Endothelial cell of umbilical vein (primary cell): Measurements from ENCODE around the gene TTC39A. TPM values are rescaled to one million over a fixed set of nuclear protein-coding genes. Genes with fewer than 3 reads are reported as not detected.

Experiments
- BruUV-seq: library from RNA; stranded (reverse); fragments of 400-500 nt; replicated peaks from 2 replicates; lab custom pipeline; 2021; lab: Mats Ljungman, UMichigan
- CTCF ChIA-PET: fragments of 300-600, 350-600 bp; sonication (Branson Sonifier 250); formaldehyde crosslinking; loops from one replicate; lab custom pipeline; 2021; ENCODE audit warnings: antibody characterized with exemption, inconsistent platforms; lab: Charles Lee
- POLR2A ChIA-PET: fragments of 300-600, 350-600 bp; sonication (Branson Sonifier 250); formaldehyde crosslinking; loops from one replicate; lab custom pipeline; 2021; ENCODE audit warnings: antibody characterized with exemption, inconsistent platforms; lab: Charles Lee
- DNase-seq: peaks from one replicate; pipeline ENCODE4 v3.0.0-alpha.2; 2011; ENCODE audit warnings: low read depth, low spot score
- FAIRE-seq: peaks from 2 replicates; lab custom pipeline; 2011; peaks lifted over from hg19 to GRCh38; lab: Jason Lieb, UNC
- H2AFZ ChIP-seq: 2 replicates; pipeline ENCODE4 v1.6.0; 2012; ENCODE audit warnings: low read depth, low read length, control low read depth, inconsistent platforms
- H3K27ac ChIP-seq: 2 replicates; pipeline ENCODE4 v1.5.1; 2011; ENCODE audit warnings: low read depth, mild to moderate bottlenecking, control low read depth, low read length, moderate library complexity; ENCODE audit not compliant: insufficient read depth
- H3K27me3 ChIP-seq, 2 experiments: 2 replicates each; pipeline versions ENCODE4 v1.6.0 to v1.6.1; 2011; ENCODE audit warnings: low read length in 2 of 2, mixed read lengths in 1 of 2; ENCODE audit not compliant: control insufficient read depth in 2 of 2, insufficient read depth in 2 of 2
- H3K36me3 ChIP-seq, 2 experiments: 2 replicates in 1 of 2; 3 replicates in 1 of 2; pipeline ENCODE4 v1.5.1; 2011; ENCODE audit warnings: low read length in 2 of 2, mild to moderate bottlenecking in 1 of 2, moderate library complexity in 1 of 2; ENCODE audit not compliant: control insufficient read depth in 2 of 2, insufficient read depth in 2 of 2; ENCODE audit errors: extremely low read depth in 1 of 2
- H3K4me1 ChIP-seq: 3 replicates; pipeline ENCODE4 v1.5.1; 2011; ENCODE audit warnings: mild to moderate bottlenecking, low read length; ENCODE audit not compliant: control insufficient read depth, insufficient read depth; ENCODE audit errors: extremely low read depth
- H3K4me2 ChIP-seq: 2 replicates; pipeline ENCODE4 v1.6.1; 2011; ENCODE audit warnings: low read length, control low read depth, mixed read lengths; ENCODE audit not compliant: insufficient read depth
- H3K4me3 ChIP-seq, 3 experiments: fragments of 200-600 bp in 1 of 3; sonication (generic), shearing (Covaris generic) in 1 of 3; replicated peaks in 1 of 3; 2 replicates each; pipeline ENCODE4 v1.5.1; 2011 to 2016; ENCODE audit warnings: control low read depth in 3 of 3, low read length in 3 of 3, mild to moderate bottlenecking in 2 of 3, inconsistent platforms in 1 of 3, low read depth in 1 of 3, moderate library complexity in 1 of 3; ENCODE audit not compliant: insufficient read depth in 1 of 3
- H3K79me2 ChIP-seq: 2 replicates; pipeline ENCODE4 v1.6.0; 2012; ENCODE audit warnings: low read length, inconsistent platforms; ENCODE audit not compliant: control insufficient read depth, insufficient read depth
- H3K9ac ChIP-seq: replicated peaks from 2 replicates; pipeline ENCODE3; 2011; ENCODE audit warnings: low read length, control low read depth; ENCODE audit not compliant: insufficient read depth; ENCODE audit errors: extremely low read depth
- H3K9me1 ChIP-seq: replicated peaks from 3 replicates; pipeline ENCODE4 v1.6.0; 2011; ENCODE audit warnings: mild to moderate bottlenecking, low read length; ENCODE audit not compliant: control insufficient read depth, insufficient read depth; ENCODE audit errors: extremely low read depth
- H3K9me3 ChIP-seq: replicated peaks from 2 replicates; pipeline ENCODE4 v1.5.1; 2012; ENCODE audit warnings: low read length, inconsistent platforms; ENCODE audit not compliant: control insufficient read depth, insufficient read depth
- H4K20me1 ChIP-seq: replicated peaks from 2 replicates; pipeline ENCODE3; 2011; ENCODE audit warnings: mild to moderate bottlenecking, low read length; ENCODE audit not compliant: control insufficient read depth, insufficient read depth; ENCODE audit errors: extremely low read depth
- CTCF ChIP-seq, 2 donors: IDR thresholded peaks; 1 replicate in 1 of 2; 2 replicates in 1 of 2; pipeline ENCODE4 v1.5.1; 2011; ENCODE audit warnings: low read length in 2 of 2, mild to moderate bottlenecking in 2 of 2, moderate library complexity in 2 of 2, control low read depth in 1 of 2, inconsistent platforms in 1 of 2, low read depth in 1 of 2; ENCODE audit not compliant: insufficient read depth in 1 of 2; ENCODE audit errors: extremely low read depth in 1 of 2
- EZH2 ChIP-seq: IDR thresholded peaks from 2 replicates; pipeline ENCODE4 v1.6.1; 2012; ENCODE audit warnings: borderline replicate concordance, low read depth, mild to moderate bottlenecking, moderate library complexity, low read length, inconsistent platforms; ENCODE audit not compliant: severe bottlenecking
- FOS ChIP-seq: IDR thresholded peaks from 2 replicates; pipeline ENCODE4 v1.6.1; 2011; ENCODE audit warnings: mild to moderate bottlenecking, low read length, moderate library complexity, borderline replicate concordance; ENCODE audit not compliant: insufficient read depth
- GATA2 ChIP-seq: IDR thresholded peaks from 2 replicates; pipeline ENCODE4 v1.7.0; 2011; ENCODE audit warnings: low read depth, mild to moderate bottlenecking, moderate library complexity, mixed read lengths, low read length; ENCODE audit not compliant: insufficient read length, insufficient read depth
- JUN ChIP-seq: IDR thresholded peaks from 2 replicates; pipeline ENCODE4 v1.6.1; 2011; ENCODE audit warnings: borderline replicate concordance, low read depth; ENCODE audit not compliant: insufficient read length, insufficient read depth
- MAX ChIP-seq: IDR thresholded peaks from 2 replicates; pipeline ENCODE4 v1.6.1; 2011; ENCODE audit not compliant: insufficient read depth, insufficient read length
- MYC ChIP-seq: IDR thresholded peaks from one replicate; pipeline ENCODE4 v1.6.1; 2011; ENCODE audit warnings: mild to moderate bottlenecking, low read depth, low read length
- POLR2A ChIP-seq: IDR thresholded peaks from 2 replicates; pipeline ENCODE4 v1.6.1; 2012; ENCODE audit warnings: low read depth, mild to moderate bottlenecking, control low read depth, low read length
- POLR2AphosphoS5 ChIP-seq: IDR thresholded peaks from 2 replicates; pipeline ENCODE4 v1.6.1; 2012; ENCODE audit warnings: low read depth, mild to moderate bottlenecking, control low read depth, low read length, moderate library complexity; ENCODE audit not compliant: insufficient read depth
- dilution Hi-C: fragments of 300-500 bp; cut with MboI; formaldehyde crosslinking; loops from one replicate; pipeline ENCODE4 v1.15.0; 2019; ENCODE audit warnings: low sequenced_read_pairs; ENCODE audit not compliant: extremely low pct_ligation_motif_present
- intact Hi-C: fragments of 100-400 bp; cut with micrococcal nuclease; formaldehyde crosslinking; loops from one replicate; pipeline ENCODE4 v1.10.0; 2022
- polyA plus RNA-seq, 4 experiments: library from polyadenylated mRNA; depleted of rRNA in 3 of 4; stranded (reverse) in 3 of 4; unstranded in 1 of 4; fragments of >200 nt; gene quantifications; 2 replicates each; pipeline versions ENCODE4 v1.2.1 to v1.2.3, GENCODE V29; 2011 to 2012; ENCODE audit warnings: missing spikeins in 1 of 4
- total RNA-seq: library from RNA; stranded (reverse); gene quantifications from 2 replicates; pipeline ENCODE4 v1.2.3, GENCODE V29; 2021

TTC39A gene
- total and polyA plus RNA-seq, 2 donors (not counting 3 experiments of a cell fraction or from before 2014, with no cell fraction given), result 1.1 to 1.7 TPM

- Histone ChIP-seq H3K4me3 (no peak overlapping the region), H3K9ac (no peak overlapping the region), H3K9me1 (no peaks in the 10 kb centered on the region), H2AFZ (no peak overlapping the region), H4K20me1 (peaks cover 3% of the 10 kb centered on the region), H3K4me1 (peaks cover 27% of the 10 kb centered on the region), H3K4me2 (no peak overlapping the region), H3K36me3 (no peaks in the 10 kb centered on the region), H3K27ac (no peak overlapping the region), H3K27me3 (no peaks in the 10 kb centered on the region), H3K9me3 (no peaks in the 10 kb centered on the region), H3K79me2 (peaks cover 85% of the 10 kb centered on the region)
- intact Hi-C loops, result no loop called here
- CTCF ChIA-PET, result no interaction called here
- POLR2A ChIA-PET, result no interaction called here
- BruUV-seq, result no TSS peak
- dilution Hi-C loops, result no loop called here
- DNase-seq, result no peak
- TF ChIP-seq CTCF (IDR thresholded peaks at IDR 0.05; ENCODE audit: extremely low read depth in 1 of 2, insufficient read depth in 1 of 2, low read depth in 1 of 2, low read length in 2 of 2) (no peak), EZH2 (no peak), POLR2A (no peak), POLR2AphosphoS5 (no peak), JUN (no peak), GATA2 (no peak), FOS (no peak), MAX (no peak), MYC (no peak)
- FAIRE-seq, result no peak
Observed at GRCh38 chr1:51240084-51240483, 90.3 kb downstream of the TTC39A start.
